ENCODE results near the gene MAMDC2. TPM values are rescaled to one million over a fixed set of nuclear protein-coding genes. Genes with fewer than 3 reads are reported as not detected.

MAMDC2 gene
- total RNA-seq, 1 experiment from 2014 or later, result 4.6 TPM

- Histone ChIP-seq H2BK5ac (ENCODE audit: insufficient read length, low read length) (no peak overlapping the region), H2BK120ac (ENCODE audit: low read depth, low read length, poor library complexity, severe bottlenecking) (no peak overlapping the region), H3K79me2 (ENCODE audit: insufficient read depth, low read length) (no peaks in the 10 kb centered on the region), H3K56ac (ENCODE audit: insufficient read length, low read depth, low read length) (no peak overlapping the region), H2AFZ (ENCODE audit: low read length) (no peak overlapping the region), H4K91ac (ENCODE audit: insufficient read length, low read depth, low read length) (no peak overlapping the region), H3T11ph (ENCODE audit: low read length) (no peak overlapping the region), H3K27ac (ENCODE audit: insufficient read length, low read depth, low read length) (no peak overlapping the region), H2BK15ac (ENCODE audit: low read depth, low read length) (no peak overlapping the region), H4K8ac (replicated peaks; ENCODE audit: insufficient read length, low read depth, low read length) (no peak overlapping the region), H3K4me2 (ENCODE audit: insufficient read depth, insufficient read length, low read length) (no peak overlapping the region), H3K23me2 (ENCODE audit: insufficient read length, low read depth, low read length, poor library complexity, severe bottlenecking) (no peaks in the 10 kb centered on the region), H4K20me1 (ENCODE audit: control insufficient read depth, insufficient read depth, insufficient read length) (no peaks in the 10 kb centered on the region), H3K23ac (ENCODE audit: insufficient read length, low read depth, low read length) (no peak overlapping the region), H3K79me1 (ENCODE audit: insufficient read depth, low read depth, low read length, poor library complexity, severe bottlenecking) (no peaks in the 10 kb centered on the region), H2BK20ac (ENCODE audit: low read depth, low read length, poor library complexity, severe bottlenecking) (no peak overlapping the region), H3K4ac (ENCODE audit: low read depth, low read length) (no peak overlapping the region), H3K14ac (ENCODE audit: insufficient read depth, low read length) (no peak overlapping the region), H3K27me3 (ENCODE audit: insufficient read depth, low read length) (no peaks in the 10 kb centered on the region), H3K9me3 (ENCODE audit: control insufficient read depth, low read depth, low read length) (no peaks in the 10 kb centered on the region), H3K4me1 (ENCODE audit: insufficient read depth, low read length) (no peaks in the 10 kb centered on the region), H3K18ac (ENCODE audit: insufficient read length, low read depth, low read length) (no peak overlapping the region), H3K9ac (ENCODE audit: extremely low read depth, insufficient read length, low read length) (no peak overlapping the region), H4K5ac (ENCODE audit: insufficient read length, low read depth, low read length) (no peak overlapping the region), H2BK12ac (ENCODE audit: insufficient read length, low read depth, low read length) (no peak overlapping the region), H2AK5ac (ENCODE audit: insufficient read length, low read length) (no peak overlapping the region)
- no CpG with 5 or more reads among the region's 3 CpGs for WGBS (ENCODE audit: extremely low coverage, insufficient read length, low lambda C conversion rate)
- no peak overlapping the region for H3K27ac Mint-ChIP-seq
- no peak overlapping the region for H3K4me3 Mint-ChIP-seq
- H3K4me1 Mint-ChIP-seq, result peaks cover 0 to 4% of the 10 kb centered on the region in 2 experiments; a peak in 1 of 4 replicates
- TF ChIP-seq CTCF (conservative IDR thresholded peaks at IDR 0.05), result no peak
- no peaks in the 10 kb centered on the region for H3K27me3 Mint-ChIP-seq (ENCODE audit: low read depth)
- no peak for DNase-seq
- H3K36me3 Mint-ChIP-seq (ENCODE audit: insufficient read depth in 1 of 3, low read depth in 3 of 3), result peaks cover 0 to 4% (median 0%) of the 10 kb centered on the region in 3 experiments; a peak in 1 of 7 replicates
- no peaks in the 10 kb centered on the region for H3K9me3 Mint-ChIP-seq
Observed at GRCh38 chr9:70143394-70144130, 99.9 kb downstream of the MAMDC2 start.
